HG03442 (cell line): Measurements from ENCODE around the gene AGPAT4.

Source experiments
- ATAC-seq: cut with Tn5 transposase; IDR thresholded peaks from one replicate; pipeline ENCODE4 v1.9.1; 2021; ENCODE audit warnings: mild to moderate bottlenecking, moderate library complexity; ENCODE audit not compliant: unreplicated experiment

Gene AGPAT4

DNA sequence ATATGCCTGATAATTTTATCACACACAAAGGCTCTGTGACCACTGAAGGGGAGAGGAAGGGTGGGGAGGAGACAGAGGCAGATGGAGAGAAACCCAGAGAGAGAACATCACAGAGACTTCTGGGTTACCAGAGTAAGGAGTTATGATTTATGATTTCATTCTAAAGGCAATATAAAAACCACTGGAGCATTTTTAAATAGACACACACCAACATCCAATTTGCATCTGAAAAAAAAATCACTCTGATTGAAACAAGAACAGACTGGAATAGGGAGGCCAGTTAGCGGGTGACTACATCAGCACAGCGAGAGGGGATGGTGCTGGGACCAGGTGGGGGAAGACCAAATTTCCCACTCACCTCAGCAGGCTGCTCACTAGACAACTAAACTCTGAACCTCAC is 104.8 kb downstream of the AGPAT4 start:
- no peak for ATAC-seq

GRCh38 chr6:161168281-161168891 is 105.5 kb downstream of the AGPAT4 start:
- ATAC-seq = no peak

GRCh38 chr6:161166677-161167076 is 107.2 kb downstream of the AGPAT4 start:
- no peak for ATAC-seq

- no peak for ATAC-seq
These were observed 107.7 kb downstream of the AGPAT4 start for GRCh38 chr6:161166176-161166575.

DNA sequence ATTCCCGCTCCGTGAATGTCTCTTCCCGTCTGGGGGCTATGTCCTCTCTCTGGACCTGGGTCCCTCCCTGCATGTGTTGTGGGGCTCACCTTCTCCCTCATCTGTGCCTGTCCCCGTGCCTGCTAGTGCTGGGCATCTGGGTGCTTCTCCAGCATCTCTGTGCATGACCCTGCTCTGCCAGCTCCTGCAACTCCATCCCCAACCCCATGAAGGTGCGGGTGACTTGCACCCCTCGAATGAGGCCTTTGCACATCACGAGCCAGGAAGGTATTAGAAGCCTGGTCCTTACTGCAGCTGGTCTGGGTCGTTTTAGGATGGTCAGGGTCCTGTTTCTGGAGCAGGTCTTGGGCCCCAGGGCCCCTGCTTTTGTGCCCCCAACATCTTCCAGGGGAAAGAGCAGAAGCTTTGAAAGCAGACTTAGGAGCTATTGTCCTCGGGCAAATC is 109.7 kb downstream of the AGPAT4 start:
- no peak for ATAC-seq

- no peak for ATAC-seq
These were observed 110.2 kb downstream of the AGPAT4 start for GRCh38 chr6:161163466-161164181.

- ATAC-seq = no peak
These were observed 111.1 kb downstream of the AGPAT4 start for GRCh38 chr6:161162722-161163121.

DNA sequence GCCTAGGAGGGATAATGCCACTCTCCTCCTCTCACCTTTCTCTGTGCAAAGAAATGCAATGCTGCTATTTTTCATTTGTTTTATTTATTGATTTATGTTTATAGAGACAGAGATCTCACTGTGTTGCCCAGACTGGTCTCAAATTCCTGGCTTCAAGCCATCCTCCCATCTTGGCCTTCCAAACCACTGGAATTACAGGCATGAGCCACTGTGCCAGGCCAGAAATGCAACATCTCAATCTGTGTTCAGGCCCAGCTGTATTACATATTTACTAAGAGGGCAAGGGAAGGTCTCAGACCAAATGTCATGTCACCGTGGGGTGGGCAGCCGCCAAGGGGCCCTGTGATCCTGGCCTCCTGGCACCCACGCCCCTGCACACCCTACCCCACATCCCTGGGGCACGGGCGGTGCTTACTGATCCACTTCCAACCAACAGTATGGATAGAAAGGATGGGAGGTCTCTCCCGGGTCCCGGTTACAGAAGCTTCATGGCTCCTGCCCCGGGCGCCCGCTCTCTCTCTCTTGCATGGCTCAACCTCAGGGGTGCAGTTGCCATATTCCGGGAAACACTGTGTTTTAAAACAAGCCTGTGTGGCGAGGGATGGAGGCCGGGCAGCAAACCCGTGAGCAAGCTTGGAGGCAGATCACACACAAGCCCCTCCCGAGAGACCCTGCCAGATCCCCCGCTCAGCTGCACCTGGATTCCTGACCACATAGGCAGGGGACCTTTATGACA is 111.8 kb downstream of the AGPAT4 start:
- no peak for ATAC-seq

GRCh38 chr6:161161121-161161520 is 112.7 kb downstream of the AGPAT4 start:
- ATAC-seq = no peak

GRCh38 chr6:161154796-161155335 is 119.0 kb downstream of the AGPAT4 start:
- no peak for ATAC-seq

- ATAC-seq = no peak
These were observed 120.1 kb downstream of the AGPAT4 start for GRCh38 chr6:161153725-161154124.

DNA sequence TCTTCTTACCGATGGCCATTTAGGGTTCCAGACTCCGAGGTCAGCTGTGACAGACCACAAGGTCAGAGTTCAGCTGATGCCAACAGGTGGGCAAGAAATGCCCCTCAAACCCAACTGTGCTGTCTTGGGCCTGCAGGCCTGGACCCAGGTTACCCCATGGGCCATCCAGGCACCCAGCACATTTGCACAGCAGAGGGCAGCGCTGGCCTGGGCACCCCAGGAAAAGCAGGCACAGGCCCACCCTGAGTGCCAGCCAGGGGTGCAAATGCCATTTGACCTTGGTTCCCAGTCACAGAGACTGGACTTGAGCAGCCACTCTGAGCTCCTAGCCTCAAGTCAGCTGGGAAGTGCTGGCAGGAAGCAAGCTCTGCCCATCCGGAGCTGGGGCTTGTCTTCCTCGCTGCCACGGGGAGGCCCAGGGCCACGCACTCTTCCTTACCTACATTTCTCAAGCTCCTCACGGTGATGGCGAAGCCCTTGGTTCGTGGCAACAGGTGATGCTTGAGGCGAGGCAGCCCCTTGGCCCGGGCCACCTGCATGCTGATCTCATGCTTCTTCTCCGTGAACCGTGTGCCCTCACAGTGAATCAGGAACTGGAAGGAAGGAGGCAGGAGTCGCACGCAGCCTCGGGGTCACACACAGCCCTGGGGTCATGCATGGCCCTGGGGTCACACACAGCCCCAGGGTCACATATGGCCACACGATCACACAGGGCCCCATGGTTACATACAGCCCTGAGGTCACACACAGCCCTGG is 120.8 kb downstream of the AGPAT4 start:
- no peak for ATAC-seq

DNA sequence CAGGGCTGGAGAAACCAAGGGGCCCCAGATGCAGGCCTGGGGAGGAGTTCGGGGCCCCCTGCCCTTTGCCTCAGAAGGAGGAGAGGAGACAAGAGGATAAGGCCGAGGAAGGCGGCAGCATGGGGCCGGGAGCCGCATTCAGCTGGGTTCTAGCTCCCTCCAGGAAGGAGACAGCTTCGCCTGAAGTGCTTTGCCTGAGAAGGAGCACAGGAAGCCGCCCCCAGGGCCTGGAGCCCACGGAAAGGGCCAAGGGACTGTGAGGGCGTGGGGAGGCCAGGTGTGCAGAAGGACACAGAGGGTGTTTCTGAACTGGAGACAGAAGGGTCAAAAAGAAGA is 121.4 kb downstream of the AGPAT4 start:
- ATAC-seq = no peak

DNA sequence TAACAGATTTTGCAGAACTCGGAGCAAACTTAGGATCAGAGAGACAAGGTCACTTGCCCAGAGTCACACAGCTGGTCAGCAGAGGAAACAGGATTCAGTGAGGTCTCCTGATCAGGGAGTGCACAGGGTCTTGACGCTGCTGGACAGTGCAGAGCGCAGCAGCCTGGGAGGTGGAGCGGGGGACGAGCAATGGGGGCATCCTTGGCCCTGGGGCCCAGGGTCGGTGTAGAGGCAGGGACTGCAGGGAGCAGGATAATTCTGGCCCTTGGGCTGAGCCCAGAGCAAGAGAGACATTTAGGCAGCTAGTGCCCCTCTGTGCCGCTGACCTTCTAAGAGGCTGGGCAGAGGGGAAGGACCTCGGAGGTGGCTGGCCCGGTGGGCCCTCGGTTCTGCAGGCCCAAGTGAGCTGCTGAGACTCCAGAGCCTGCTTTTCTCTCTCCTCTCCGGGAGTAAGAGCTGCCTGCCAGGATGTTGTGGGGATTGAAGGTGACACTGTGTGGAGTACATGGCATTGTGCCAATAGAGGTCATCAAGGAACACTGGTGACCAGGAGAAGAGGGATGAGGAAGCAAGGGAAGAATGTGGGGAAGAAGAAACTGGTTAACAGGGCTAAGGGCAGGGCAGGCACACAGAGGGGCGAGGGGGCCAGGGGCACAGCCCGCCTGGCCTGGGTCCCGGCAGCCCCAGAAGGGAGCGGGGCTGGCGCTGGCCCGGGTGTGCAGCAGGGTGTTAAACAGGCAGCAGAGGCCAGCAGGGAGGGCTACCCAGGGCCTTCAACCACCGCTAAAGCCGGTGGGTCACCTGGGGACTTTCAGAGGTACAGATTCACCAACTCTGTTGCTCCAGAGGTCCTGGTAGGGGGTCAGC is 122.0 kb downstream of the AGPAT4 start:
- ATAC-seq = no peak

DNA sequence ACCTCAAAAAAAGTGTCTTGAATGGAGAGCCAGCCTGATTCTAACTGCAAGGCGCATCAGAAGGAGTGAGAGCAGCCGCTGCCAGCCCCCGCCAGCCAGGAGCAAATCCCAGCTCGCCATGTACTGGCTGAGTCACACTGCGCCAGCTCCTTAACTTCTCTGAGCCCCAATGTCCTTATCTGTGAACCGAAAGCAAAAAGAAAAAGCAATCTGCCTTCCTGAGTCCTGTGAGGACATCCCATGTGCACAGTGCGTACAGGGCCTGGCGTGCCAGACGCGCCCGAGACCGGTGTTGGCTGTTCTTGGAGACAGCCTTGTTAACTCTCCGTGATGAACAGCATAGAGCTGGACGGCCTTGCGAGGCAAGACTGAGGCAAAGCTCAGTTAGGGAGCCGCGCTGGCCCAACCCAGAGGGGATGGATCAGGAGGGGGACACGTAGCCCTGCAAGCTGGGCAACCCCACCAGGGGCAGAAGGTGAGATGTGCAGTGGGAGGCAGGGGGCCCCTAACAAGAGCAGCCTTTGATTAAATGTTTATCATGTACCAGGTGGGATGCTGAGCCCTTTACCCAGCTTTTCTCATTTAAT is 122.7 kb downstream of the AGPAT4 start:
- no peak for ATAC-seq

- ATAC-seq = no peak
These were observed 123.3 kb downstream of the AGPAT4 start for GRCh38 chr6:161150566-161150965.

DNA sequence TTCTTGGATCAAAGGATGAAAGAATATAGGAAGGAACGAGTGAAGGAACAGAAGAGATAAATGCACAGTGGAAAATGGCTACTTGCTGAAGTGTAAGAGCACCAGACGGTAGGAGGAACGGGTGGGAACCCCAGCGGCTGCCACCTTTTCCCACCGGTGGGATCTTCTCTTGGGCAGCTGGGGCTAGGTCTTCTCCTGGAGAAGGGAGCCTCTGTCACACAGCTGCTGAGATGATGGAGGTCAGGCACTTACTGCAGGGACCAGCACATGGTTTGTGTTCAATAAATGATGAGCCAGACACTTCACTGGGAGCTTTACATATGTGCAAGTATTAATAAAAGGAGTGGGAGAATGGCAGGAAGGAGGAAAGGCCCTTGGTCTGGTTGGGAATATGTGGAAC is 123.7 kb downstream of the AGPAT4 start:
- no peak for ATAC-seq

DNA sequence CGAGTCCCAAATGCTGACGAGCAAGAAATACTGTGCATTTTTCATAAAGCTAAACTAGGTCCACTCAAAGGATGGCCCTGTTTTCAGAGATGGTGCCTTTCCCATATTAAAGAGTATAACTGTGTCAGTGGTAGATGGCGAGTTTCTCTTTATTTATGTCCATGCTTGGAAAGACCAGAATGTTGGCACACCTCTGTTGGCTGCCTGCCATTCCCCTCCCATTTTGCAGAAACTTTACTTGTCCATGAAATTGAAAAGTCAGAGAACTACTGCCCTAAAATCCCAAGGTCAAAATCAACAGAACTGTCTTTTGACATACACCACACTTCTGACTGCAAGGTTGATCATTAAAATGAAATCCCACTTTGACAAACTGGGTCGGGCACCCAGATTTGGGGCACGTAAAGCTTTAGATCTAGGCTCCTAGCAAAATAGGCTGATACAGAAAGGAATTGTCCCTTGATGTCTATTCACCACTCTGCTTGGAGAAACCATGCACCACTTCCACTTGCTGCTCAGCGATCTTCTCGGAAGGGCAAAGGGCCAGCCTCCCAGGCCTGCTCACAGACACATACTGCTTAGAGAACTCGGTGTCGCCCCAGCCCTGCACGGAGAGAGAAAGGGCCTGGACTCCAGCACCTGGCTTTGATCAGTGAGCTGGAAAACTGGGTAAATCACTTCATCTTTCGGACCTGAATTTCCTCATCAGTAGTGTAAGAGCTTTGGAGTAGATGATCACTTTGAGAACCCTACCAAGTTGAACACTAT is 130.0 kb downstream of the AGPAT4 start:
- ATAC-seq = no peak

GRCh38 chr6:161142957-161143296 is 130.9 kb downstream of the AGPAT4 start:
- no peak for ATAC-seq
